Purkinje cell (primary cell): Measurements from ENCODE around the gene STX18. TPM values are rescaled to one million over a fixed set of nuclear protein-coding genes. Genes with fewer than 3 reads are reported as not detected.

Experiments used
- polyA plus RNA-seq: library from polyadenylated mRNA; unstranded; fragments of >200 nt; fragmentation: Nextera tagmentation; gene quantifications from 2 replicates; pipeline ENCODE4 v1.2.1, GENCODE V29; 2014

The STX18 gene
- polyA plus RNA-seq: 35.3 and 38.2 TPM in 2 replicates

GRCh38 chr4:4541661-4542570 is at the start of gene STX18:
Gene STX18, minus strand, starts transcription at chr4:4542048. Its CDS starts 84 bp downstream, at chr4:4541964.

GRCh38 chr4:4386736-4387392 is 155.0 kb downstream of the STX18 start, which contains the start of gene NSG1:
Gene NSG1, plus strand, starts transcription at chr4:4387102. Its CDS starts 528 bp downstream, at chr4:4387630.

Other genes with a start within 250 kb of the STX18 start
- gene NSG1, start 154.9 kb downstream of the STX18 start, polyA plus RNA-seq: 1,066 and 1,375 TPM in 2 replicates